ENCODE measurements around the gene HOXB4. TPM values are rescaled to one million over a fixed set of nuclear protein-coding genes. Genes with fewer than 3 reads are reported as not detected.

HOXB4 gene
- total RNA-seq, 1 donor from 2014 or later, result 6.9 TPM

DNA sequence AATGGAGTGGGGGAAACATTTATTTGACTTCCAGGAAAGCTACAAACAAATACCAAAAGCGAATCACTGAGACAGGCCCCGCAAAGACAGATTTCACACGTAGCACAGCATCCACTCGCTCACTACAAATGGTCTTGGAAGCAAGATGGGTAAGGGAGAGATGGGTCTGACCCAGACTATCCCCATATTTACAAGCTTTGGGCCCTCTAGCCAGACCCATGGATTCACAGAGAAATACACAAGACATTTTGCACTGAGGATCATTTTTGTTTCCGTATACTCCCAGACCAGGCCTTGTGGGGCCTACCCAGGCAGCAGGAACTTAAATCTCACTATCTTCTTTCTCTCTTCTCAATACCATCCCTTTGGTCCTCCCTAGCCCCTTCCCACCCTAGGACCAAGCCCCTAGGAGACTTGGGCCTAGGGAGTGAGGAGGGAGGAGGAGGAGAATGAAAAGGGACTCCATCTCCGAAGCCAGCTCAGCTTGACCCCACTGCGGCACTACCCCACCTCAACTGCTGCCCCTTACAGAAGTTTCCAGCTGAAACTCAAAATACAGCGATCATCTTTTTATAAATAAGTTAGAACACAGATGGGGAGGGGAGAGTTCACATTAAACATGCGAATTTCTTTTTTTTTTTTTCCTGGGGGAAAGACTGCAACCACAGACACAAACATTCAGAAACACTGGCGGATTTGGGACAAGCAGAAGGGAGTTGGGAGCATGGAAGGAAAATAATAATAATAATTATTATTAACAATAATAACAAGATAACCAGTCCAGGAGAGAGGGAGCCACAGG lies 13.3 kb upstream of the HOXB4 start:
- intact Hi-C loops (cut with micrococcal nuclease), result loop anchor here (10.0 kb wide), 2 partner anchors 287 to 437 kb away; no protein-coding TSS in a partner anchor

DNA sequence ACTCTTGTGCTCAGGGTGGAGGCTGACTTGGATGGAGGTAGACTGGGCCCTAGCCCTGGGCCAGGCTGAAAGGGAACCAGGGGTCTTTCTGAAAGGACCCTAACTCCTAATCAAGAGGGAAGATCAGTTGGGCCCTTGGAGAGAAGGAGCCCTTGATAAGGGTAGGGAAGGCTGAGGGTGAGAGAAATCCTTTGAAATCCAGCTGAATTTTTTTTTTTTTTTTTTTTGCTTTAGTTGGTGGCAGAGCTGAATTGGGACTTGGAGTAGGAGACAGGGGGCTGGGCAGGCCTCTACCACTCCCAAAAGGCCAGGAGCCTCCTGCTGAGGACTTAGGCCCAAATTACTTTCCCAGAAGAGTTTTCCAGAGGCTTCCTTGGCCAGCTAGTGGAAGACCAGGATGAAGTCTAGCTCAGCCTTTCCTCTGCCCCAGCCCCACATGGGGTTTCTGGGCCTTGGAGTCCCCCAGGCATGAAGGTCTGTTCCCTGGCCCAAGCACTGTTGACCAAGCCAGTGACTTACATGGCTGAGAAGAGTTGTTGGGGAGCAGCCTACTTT lies 12.5 kb upstream of the HOXB4 start:
- intact Hi-C loops (cut with micrococcal nuclease), result loop anchor here (10.0 kb wide), 2 partner anchors 286 to 436 kb away; no protein-coding TSS in a partner anchor

DNA sequence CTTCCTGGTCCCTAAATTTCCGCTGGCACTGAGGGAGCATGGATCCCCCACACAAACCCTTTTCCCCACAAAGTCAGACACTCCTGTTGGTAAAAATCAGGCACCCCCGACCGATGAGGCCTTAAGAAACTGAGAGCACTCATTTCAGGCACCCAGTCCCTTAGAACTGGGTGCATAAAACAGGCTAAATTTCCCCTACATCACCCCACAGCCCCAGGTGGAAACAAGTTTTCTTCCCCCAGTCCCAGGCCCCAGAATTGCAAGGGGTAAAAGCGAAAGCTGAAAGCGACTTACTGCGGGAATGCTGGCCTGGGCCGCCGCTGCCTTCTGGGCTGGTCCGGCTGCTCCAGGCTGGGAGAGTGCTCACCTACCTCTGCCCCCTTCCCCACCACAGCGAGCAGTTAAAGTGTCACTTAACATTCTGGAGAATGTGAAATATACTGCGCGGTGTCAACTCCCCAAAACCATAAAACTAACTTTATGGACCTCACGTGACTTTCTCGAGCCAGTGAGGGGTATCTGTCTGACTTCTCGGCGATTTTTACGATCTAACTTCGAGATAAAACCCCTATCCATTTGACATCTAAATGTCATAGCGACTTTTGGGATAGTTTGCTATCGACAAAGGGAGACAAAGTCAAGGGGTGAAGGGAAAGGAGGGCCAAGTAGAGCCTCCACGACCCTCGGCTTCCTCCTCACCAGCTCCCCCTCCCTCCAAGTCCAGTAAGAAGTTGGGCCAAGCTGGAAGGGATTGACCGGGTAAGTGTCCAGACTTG lies 11.9 kb upstream of the HOXB4 start, which contains the start of gene HOXB3:
TSS of gene HOXB3 (minus strand) at position 411 of the 776 bp plus-strand sequence. CDS start 37,767 bp downstream, outside the sequence.
- intact Hi-C loops (cut with micrococcal nuclease), result loop anchor here (10.0 kb wide), 2 partner anchors 285 to 435 kb away; no protein-coding TSS in a partner anchor

DNA sequence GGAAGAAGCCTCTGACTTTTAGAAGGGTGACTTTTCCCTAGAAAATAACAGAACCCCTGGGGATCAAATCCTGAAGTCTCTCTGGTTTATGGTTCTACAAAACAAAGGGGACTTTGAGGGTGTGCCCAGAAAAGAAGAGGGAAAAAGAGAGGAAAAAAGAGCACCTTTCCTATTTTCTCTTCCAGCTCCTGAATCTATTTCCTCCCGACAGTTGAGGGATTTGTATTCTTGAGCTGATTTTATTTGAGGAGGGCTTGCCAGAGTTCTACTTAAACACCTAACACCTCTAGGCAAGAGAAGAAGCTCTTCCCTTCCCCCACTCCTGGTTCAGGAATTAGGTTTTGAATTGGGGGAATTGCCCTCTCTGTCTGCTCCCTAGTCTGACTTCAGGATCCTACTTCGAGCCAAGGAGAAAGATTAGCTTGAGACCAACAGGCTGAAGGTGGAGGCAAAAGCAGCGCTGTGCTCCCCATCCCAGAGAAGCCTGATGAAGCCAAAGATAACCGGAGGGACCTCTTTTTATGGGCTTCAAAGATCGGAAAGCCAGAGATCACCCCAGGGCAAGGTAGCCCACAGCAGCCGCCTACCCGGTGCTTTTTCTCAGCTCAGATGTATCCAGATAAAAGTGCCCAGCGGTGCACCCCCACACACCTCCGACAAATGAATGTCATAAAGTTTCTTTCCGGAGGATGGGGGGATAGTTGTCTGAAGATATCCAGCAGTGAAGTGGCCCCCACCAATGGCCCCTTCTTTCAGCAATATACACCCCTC lies 11.1 kb upstream of the HOXB4 start:
- intact Hi-C loops (cut with micrococcal nuclease), result no loop called here

DNA sequence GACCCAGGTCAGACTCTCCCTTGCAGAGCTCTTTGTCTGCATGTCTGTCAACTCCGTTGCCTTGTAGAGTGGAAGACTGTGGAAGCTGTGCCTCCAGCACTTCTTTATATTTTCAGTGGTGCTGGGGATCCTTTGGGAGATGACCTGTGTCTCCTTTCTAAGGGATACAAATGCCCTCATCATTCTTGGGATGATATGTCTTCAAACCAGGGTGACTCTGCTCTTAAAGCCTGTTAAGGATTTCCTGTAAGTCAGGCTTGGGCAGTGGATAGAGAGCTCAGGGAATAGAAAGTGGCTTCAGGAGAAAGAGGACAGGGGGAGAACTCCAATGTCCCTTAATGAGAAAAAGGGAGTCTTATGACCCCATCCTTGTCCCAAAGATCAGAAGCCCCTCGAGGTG lies 10.4 kb upstream of the HOXB4 start:
- intact Hi-C loops (cut with micrococcal nuclease), result no loop called here

DNA sequence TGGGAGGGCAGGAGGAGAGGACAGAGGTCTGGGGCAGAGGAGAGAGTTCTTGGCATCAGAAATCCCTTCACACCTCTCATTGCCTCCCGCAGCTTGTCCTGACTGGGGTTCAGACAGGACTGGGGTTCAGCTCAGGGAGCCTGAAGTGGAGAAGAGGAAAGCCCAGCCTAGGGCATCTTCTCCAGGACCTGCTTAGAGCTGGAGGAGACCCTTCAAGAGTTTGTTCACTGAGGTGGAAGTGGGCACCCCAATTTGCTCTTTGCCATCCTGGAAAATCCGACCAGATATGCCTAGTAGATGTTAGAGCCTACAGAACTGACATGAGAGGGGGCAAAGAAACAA lies 9.9 kb upstream of the HOXB4 start:
- intact Hi-C loops (cut with micrococcal nuclease), result no loop called here

DNA sequence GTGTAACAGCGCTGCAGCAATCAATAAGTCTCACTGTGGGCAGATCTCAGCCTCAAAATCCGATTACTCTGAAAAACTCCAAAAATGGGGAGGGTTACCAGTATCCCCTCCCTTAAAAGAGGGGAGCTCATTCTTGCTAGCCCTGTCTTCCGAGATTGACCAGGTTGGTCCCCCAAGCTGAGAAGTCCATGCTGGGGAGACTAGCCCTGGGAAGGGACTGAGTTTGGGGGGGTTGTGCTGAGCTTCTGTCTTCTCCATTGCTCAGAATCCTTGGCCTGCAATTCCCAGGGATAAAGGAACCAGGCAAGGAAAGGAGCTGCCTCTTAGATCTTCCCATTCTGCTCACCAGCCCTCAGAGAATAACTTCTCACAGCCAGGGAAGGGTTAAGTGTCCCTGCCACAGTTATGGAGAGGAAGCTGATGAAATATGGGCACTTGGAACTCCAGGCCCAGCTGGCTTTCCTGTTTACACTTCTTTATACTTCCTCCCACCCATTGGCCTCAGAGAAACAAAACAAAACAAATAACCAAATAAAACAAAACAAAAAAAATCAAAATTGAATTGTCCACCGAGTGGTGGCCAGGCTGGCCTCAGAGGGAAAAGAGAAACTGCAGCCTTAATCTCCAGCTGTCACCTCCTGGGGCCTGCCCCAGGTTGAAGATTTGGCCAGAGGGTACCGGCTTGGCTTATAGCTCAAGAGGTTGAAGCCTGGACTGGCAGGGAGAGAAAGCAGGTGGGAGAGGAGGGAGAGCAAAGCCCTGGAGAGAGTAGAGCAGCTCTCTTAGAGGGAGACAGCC lies 9.3 kb upstream of the HOXB4 start:
- intact Hi-C loops (cut with micrococcal nuclease), result loop anchor here (1.0 kb wide), 1 partner anchor 207 kb away; no protein-coding TSS in a partner anchor

DNA sequence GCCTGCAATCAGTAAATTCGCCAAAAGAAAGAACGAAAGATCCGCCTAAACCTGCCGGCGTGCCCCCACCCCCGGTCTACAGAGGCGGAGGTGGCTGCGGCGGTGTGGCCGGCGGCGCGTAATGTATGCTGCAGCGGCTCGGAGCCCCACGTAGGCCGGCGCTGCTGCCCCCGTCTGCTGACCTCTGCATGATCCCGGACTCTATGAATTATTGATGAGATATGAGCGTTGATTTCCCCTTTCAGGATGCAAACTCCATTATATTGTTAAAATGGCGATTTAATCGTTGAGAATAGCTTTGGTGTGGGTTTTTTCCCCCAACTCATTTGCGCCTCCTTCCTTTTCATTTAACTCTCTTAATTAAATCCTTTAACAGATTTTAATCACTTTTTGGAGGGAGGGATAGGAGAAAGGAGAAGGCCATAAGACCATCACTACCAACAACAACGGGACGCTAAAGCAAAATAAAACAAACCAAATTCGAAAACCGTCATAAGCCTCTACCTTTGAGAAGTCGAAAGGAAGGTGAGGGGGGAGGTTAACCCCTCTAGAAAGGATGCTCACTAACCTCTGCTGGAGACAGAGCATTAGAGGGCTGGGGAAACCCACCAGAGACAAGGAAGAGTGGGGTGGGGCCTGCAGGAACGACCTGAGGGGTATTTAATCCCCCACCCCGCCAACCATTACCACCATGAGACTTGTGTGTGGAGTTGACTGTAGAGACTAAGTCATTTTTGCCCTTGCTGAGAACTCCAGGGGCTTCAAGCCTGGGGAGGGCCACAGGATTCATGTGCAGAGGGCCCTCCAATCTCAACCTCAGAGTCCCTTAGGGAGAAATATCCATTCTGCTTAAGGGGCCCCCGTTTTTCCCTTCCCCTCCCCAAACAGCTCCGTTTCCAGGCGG lies 8.5 kb upstream of the HOXB4 start:
- intact Hi-C loops (cut with micrococcal nuclease), result loop anchor here (1.0 kb wide), 1 partner anchor 206 kb away; no protein-coding TSS in a partner anchor

DNA sequence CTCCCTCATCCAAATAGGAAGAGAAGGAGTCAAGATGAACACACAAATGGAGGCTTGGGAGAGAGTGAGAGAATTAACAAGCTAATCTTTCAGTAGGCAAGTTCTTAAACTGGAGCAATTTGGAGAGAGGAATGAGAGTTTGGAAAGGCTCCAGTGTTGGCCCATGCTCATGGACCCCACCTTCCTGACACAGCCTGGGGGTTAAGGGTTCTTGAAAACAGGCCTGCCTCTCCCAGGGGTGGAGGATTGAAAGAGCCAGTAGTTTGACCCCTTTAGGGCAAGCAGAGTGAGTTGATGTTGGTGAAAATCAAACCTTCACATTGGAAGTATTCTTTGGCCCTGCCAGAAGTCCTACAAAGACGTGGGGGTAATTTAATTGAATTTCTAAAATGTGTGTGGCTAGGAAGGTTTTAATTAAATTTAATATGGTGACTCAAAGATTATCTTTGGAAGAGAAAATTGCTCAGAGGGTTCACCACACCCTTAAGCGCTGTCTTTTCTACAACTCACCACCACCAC lies 6.1 kb upstream of the HOXB4 start:
- intact Hi-C loops (cut with micrococcal nuclease), result no loop called here

DNA sequence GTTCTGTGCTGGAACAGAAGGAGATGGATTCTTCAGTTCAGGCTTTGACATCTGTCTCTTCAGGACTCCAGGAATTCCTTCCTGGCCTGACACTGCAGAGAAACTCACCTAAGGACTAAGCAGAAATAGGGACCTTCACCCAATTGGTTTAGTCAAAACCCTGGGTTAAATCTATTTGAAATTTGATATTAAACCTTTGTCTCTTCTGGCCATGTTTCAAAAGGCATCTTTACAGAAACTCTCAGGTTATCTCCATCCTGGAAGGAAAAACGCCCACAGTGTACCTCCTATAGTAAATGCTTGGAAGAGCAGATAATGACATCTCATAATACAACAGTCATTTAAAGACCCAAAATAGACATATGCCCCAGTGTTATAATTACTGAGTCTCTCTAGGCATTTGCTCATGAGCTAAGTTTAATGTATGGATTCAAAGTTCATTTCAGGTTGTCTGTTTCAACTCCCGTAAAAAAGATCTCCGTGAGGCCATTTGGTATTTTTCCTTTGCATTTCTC lies 5.6 kb upstream of the HOXB4 start:
- intact Hi-C loops (cut with micrococcal nuclease), result no loop called here

DNA sequence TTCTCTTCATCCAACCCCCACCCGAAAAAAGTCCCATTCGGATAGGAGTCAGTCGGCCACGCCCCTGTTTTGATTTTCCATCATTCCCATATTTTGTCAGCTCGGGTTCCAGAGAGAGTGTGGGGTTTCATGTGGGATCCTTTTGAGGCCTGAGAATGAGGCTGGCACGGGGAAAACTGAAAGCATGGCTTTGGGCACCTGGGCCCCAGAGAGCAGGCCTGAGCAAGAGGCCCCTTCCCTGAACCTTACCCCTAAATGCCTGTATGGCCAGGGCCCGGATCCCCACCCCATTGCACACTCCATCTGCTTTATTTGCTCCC lies 4.6 kb upstream of the HOXB4 start:
- intact Hi-C loops (cut with micrococcal nuclease), result no loop called here

DNA sequence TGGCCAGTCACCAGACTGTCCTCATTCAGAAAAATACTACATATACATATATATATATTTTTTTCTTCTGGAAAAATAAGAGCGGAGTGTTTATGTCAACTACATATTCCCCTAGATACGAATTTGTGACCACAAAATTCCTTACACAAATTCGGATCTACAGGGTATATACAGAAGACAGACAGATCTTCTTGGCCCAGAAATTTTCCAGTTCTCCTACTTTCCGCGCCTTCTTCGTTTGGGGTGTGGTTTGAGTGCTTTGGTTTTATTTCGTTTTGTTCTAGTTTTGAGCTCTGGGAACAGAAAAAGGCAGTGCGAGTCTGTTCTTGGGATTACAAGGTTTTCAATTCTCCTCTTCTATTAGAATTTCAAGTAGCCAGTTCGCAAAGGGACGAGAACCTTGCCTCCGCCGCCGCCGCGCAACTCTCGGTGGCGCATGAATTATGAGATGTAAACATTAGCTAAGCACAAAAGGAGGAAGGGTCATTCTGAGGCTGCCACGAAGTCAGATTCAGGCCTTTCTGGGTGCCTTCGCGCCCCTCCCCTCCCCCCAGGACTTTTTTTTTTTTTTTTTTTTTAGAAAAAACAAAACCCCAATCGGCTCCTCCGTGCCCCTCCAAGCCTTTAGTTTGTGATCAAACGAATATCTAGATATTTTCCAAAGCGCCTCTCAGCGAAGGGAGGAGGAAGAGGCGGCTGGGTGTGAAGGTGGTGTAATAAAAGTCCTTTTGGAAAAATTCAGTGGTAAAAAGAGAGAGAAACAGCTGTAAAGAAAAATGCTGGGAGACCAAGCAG lies 1.8 kb upstream of the HOXB4 start:
- intact Hi-C loops (cut with micrococcal nuclease), result loop anchor here (2.0 kb wide), 2 partner anchors 37 to 69 kb away; no protein-coding TSS in a partner anchor

DNA sequence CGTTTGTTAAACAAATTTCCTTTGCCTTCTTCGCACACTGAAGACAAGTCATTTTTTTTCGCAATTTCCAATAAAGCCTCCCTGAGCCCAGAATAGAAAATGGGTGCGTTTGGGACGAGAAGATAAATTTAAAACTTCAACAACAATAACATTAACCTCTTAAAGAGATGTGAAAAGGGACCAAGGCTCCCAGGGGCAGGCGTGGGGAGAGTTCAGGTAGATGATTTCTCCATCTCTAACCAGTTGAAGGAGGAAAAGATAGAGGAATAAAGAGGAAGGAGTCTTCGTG lies 1.3 kb upstream of the HOXB4 start:
- intact Hi-C loops (cut with micrococcal nuclease), result loop anchor here (2.0 kb wide), 2 partner anchors 37 to 69 kb away; no protein-coding TSS in a partner anchor

DNA sequence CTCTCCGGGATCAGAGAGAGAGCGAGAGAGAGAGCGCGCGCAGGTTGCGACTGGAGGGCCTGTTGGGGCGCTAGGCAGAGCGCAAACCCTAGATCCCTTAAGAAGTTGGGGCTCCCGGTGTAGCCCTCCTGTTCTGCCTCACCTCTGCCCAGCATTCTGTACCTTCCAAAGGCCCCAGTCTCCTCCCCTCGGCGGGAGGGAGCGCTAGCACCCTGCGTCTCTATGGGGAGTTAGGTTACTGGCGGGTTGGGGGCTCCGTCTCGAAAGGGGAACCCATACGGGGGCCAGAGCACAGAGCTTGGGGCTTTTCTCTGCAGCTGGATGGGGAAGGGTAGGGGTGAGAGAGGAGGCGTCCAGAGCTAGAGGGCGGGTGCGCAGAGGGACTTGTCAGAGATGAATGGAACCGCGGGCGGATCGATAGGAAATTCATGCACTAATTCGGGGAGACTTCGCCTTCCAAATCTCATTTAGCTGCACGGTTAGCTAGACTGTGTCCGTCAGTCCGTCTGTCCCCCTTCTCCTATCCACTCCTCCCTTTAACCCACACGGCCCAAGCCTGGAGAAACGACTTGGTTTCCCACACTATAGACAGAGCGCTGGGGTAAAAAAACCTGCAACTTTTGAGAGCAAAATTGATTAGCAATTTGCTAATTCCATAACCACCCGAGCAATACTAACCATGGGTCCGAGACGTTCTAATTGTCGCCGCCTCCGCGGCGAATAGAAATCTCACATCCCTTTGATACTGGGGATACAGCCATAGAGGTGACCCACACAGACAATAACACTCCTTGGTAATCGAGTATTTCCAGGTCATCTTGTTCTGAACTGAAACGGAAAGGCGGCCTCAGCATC lies 693 bp upstream of the HOXB4 start:
- intact Hi-C loops (cut with micrococcal nuclease), result loop anchor here (2.0 kb wide), 2 partner anchors 36 to 68 kb away; no protein-coding TSS in a partner anchor

DNA sequence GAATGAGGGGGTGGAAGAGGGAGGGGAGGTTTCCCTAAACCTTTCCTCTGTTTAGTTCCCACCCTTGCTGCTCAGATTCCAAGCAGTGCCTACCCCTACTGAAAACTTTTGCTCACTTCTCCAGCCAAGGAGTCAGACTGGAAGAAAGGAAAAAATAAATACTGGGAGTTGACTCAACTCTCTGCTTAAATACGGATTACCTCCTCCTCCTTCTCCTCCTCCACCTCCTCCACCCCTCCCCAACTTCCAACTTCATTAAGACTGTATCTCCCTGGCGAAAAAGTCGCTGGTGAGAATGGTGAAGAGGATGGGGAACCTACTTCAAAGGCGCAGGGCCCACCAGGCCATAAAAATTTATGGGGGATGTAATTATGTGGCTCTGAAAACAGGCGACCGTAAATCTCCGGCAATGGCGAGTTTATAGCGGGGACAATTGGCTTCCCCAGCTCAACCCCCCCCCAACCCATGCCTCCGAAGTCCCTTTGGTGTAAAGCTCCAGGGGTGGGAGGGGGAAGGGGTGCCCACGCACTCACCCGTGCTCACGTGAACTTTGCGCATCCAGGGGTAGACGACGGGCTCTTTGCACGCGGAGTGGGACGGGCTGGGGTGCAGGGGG lies 712 bp downstream of the HOXB4 start:
- intact Hi-C loops (cut with micrococcal nuclease), result no loop called here

DNA sequence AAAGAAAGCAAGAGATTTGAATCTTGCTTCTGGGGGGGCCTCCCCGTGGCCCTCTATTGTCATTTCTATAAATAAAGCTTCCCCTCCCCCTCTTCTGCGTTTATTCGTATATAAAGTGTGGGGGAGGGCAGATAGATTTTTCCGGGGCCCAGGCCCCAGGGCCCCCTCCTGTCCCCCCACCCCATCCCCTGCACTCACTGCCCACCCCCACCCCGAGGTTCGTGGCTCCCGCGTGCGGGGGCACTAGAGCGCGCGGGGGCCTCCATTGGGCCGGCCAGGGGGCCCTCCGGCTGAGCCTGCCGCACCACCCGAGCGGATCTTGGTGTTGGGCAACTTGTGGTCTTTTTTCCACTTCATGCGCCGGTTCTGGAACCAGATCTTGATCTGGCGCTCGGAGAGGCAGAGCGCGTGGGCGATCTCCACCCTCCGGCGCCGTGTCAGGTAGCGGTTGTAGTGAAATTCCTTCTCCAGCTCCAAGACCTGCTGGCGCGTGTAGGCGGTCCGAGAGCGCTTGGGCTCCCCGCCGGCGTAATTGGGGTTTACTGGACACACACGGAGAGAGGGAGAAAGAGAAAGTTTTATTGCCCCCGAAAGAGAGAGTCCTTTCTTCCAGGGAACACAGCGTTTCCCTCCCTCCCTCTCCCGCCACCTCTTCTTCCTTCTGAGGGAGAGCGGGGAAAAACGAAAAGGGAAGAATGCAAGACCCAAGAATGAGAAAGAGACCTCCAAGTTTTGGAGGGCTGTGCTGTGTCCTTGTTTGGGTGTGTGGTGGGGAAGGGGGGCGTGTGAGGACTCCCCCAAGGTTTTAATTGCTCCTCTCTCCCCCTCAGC lies 1.5 kb downstream of the HOXB4 start:
- intact Hi-C loops (cut with micrococcal nuclease), result no loop called here
